Ovary (tissue), 9 donors: ENCODE results near the gene CDC20B. TPM values are rescaled to one million over a fixed set of nuclear protein-coding genes. Genes with fewer than 3 reads are reported as not detected.

Experiments used
- DNase-seq, 5 donors: peaks; one replicate each; pipeline ENCODE4 v3.0.0-alpha.2; 2019 to 2020
- H3K27ac ChIP-seq, 2 donors: fragments of 200-600 bp; one replicate each; pipeline versions ENCODE4 v1.5.1 to v1.8.0; 2019 to 2022
- H3K27me3 ChIP-seq: fragments of 200-600 bp; one replicate; pipeline ENCODE4 v1.8.0; 2022
- H3K36me3 ChIP-seq: fragments of 200-600 bp; sonication (generic); one replicate; pipeline ENCODE4 v1.5.1; 2019
- H3K4me1 ChIP-seq: one replicate; pipeline ENCODE4 v1.8.1; 2013; ENCODE audit warnings: mild to moderate bottlenecking, moderate library complexity; ENCODE audit not compliant: insufficient read depth
- H3K4me3 ChIP-seq: fragments of 200-600 bp; sonication (generic); one replicate; pipeline ENCODE4 v1.5.1; 2017
- H3K9me3 ChIP-seq, 2 donors: fragments of 200-600 bp in 1 of 2; sonication (generic) in 1 of 2; one replicate each; pipeline versions ENCODE4 v1.5.1 to v1.8.1; 2013 to 2019; ENCODE audit warnings: mild to moderate bottlenecking in 1 of 2, moderate library complexity in 1 of 2
- EP300 ChIP-seq: sonication (generic); formaldehyde crosslinking; IDR thresholded peaks from one replicate; pipeline ENCODE4 v1.6.1; 2017; ENCODE audit warnings: antibody characterized with exemption
- POLR2A ChIP-seq: fragments of 450-650 bp; IDR thresholded peaks from one replicate; pipeline ENCODE4 v1.6.1; 2017; ENCODE audit warnings: antibody characterized with exemption, mild to moderate bottlenecking, moderate library complexity
- WGBS, 3 donors: extraction: QIAGEN DNeasy Blood & Tissue Kit in 1 of 3; methylation state at CpG; one replicate each; pipeline versions ENCODE4 v1.1.5 to v1.1.7; 2013 to 2017; 5-methylcytosine and 5-hydroxymethylcytosine counted together
- intact Hi-C, 4 donors: fragments of 100-400 bp; cut with DNase I; formaldehyde crosslinking; loops; one replicate each; pipeline versions ENCODE4 v1.11.0 to v1.15.1; 2022 to 2023
- polyA plus RNA-seq, 2 donors: library from polyadenylated mRNA; stranded (reverse); fragments of 200-250 nt in 1 of 2; fragments of 350-450 nt in 1 of 2; fragmentation: Illumina TruSeq in 1 of 2; extraction: RNeasy Lipid Tissue Mini Kit (QIAGEN cat#74804) in 1 of 2; gene quantifications; one replicate each; pipeline ENCODE4 v1.2.3, GENCODE V29; 2013 to 2014
- total RNA-seq, 7 donors: library from RNA; depleted of rRNA in 2 of 7; stranded (reverse); fragments of >200 nt in 2 of 7; fragmentation: NEBNext Ultra II Directional in 3 of 7; extraction: Animal tissue kit (Norgen Biotek cat#: 25700) in 3 of 7; gene quantifications; one replicate each; pipeline versions ENCODE4 v1.1.0 to v1.2.4, GENCODE V29; 2016 to 2023
- TF ChIP-seq, protein P1 (sequence below), 3 donors: fragments of 450-650 bp in 2 of 3; fragments of 200-600 bp in 1 of 3; IDR thresholded peaks; one replicate each; pipeline versions ENCODE4 v1.5.1 to v1.8.0; 2016 to 2022; ENCODE audit warnings: antibody characterized with exemption in 3 of 3, mild to moderate bottlenecking in 1 of 3
- donor health status: DM: no; HTN: no; CAD: no; lungs with moderate emphysema.
- donor health status: DM: no; HTN: no; CAD: no.
- donor health status: Bipolar disorder and iron deficiency.
- donor health status: DM: yes; HTN: yes; CAD: no.
- donor health status: DM: no; HTN: no; CAD: no.
- donor health status: DM: yes; HTN: yes; CAD: no.

Gene CDC20B
- total and polyA plus RNA-seq, 9 donors: 0.12 to 10.7 (median 0.24) TPM; not detected in 4

DNA sequence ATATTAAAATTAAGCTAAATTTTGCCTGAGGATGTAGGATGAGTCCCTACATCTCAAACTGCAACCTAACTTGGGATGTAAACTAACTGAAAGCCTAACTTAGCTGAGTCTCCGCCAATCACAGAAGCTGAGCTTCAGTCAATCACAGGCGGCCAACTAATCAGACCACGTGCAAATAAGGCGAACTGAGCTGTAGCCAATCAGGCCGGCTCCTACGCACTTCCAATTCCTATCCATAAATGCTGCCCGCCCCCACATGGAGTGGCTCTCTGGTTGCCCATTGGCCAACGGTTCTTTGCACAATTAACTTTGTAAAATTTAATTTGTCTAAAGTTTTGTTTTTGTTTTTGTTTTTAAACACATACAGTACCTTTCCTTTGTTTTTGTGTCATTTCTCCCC, 26.9 kb downstream of the CDC20B start:
- Histone ChIP-seq H3K4me1 (no peaks in the 10 kb centered on the region), H3K9me3 (no peaks in the 10 kb centered on the region), H3K27me3 (no peaks in the 10 kb centered on the region), H3K4me3 (no peak overlapping the region), H3K36me3 (no peaks in the 10 kb centered on the region), H3K27ac (no peak overlapping the region)
- no peak for DNase-seq
- WGBS, 3 donors: 58 to 74% (median 64%) methylated on average over 8 of the region's 8 CpGs
- TF ChIP-seq EP300 (no peak), POLR2A (no peak)
- TF ChIP-seq, protein P1, sequence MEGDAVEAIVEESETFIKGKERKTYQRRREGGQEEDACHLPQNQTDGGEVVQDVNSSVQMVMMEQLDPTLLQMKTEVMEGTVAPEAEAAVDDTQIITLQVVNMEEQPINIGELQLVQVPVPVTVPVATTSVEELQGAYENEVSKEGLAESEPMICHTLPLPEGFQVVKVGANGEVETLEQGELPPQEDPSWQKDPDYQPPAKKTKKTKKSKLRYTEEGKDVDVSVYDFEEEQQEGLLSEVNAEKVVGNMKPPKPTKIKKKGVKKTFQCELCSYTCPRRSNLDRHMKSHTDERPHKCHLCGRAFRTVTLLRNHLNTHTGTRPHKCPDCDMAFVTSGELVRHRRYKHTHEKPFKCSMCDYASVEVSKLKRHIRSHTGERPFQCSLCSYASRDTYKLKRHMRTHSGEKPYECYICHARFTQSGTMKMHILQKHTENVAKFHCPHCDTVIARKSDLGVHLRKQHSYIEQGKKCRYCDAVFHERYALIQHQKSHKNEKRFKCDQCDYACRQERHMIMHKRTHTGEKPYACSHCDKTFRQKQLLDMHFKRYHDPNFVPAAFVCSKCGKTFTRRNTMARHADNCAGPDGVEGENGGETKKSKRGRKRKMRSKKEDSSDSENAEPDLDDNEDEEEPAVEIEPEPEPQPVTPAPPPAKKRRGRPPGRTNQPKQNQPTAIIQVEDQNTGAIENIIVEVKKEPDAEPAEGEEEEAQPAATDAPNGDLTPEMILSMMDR (IDR thresholded peaks at IDR 0.05): no peak
- intact Hi-C loops: loop anchor here in 1 of 4 donors (10.0 kb wide), 1 partner anchor 241 kb away; no protein-coding TSS in a partner anchor

DNA sequence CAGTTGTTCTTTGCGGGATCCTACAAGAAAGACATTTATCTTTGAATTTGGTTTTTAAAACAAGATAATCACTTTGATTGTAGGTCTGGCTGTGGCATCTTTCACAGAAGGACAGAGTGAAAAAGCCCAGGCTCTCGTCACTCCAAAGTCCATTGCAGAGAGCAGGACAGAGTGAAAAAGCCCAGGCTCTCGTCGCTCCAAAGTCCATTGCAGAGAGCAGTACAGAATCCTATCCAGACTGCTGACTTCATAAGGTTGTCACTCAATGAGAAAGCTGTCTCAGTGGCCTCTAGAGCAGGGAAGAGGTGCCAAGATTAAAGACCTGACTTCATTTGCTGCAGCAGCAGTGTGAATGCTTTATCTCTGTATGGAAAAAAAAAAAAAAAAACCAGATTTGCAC, 29.4 kb downstream of the CDC20B start:
- intact Hi-C loops: loop anchor here in 1 of 4 donors (10.0 kb wide), 1 partner anchor 239 kb away; no protein-coding TSS in a partner anchor
- TF ChIP-seq POLR2A: no peak
- WGBS, 3 donors: 53 to 61% (median 59%) methylated on average over 4 of the region's 4 CpGs

DNA sequence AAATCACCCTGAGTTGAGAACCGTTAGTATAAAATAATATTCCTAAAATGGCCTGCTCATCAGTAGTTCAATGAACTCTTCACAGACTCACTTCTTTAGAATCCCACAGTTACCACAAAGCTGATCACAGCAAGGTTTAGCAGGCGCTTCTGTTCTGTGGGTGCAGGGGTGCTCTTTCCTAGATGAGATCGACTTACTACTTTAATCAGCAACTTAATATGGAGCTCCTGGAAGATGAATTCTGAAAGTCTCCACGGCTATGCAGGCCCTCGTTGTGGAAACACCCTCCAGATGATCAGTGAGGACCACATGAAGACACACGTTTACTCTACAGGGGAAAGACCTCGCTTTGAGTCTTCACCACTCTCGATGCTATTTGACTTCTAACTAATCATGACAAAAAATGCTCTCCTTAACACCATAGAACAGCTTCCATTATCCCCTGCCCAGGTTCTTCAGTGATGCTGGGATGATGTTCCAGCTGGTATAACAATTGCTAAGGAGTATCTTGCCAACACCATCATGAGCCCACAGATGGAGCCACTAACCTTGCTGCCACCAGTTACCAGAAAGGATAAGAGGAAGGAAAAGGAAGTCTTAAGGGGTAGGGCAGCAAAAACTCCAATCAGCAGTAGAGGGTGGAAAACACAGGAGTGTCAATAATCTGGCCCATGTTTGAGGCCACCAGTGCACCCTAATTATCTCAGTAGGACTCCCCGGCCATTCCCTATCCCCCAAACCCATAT, 30.9 kb downstream of the CDC20B start:
- WGBS, 3 donors: 90 to 94% (median 92%) methylated on average over 9 of the region's 9 CpGs
- H3K4me3 ChIP-seq: no peak overlapping the region
- no peaks in the 10 kb centered on the region for H3K27me3 ChIP-seq
- no peaks in the 10 kb centered on the region for H3K36me3 ChIP-seq
- DNase-seq: no peak
- H3K27ac ChIP-seq: no peak overlapping the region
- intact Hi-C loops: loop anchor here in 1 of 4 donors (10.0 kb wide), 1 partner anchor 237 kb away; no protein-coding TSS in a partner anchor
- H3K9me3 ChIP-seq: no peaks in the 10 kb centered on the region
- TF ChIP-seq, protein P1 (IDR thresholded peaks at IDR 0.05): no peak
- no peak for TF ChIP-seq EP300
- no peak for TF ChIP-seq POLR2A
- H3K4me1 ChIP-seq: no peaks in the 10 kb centered on the region

More for the DNA sequence above, 29.4 kb downstream of the CDC20B start:
- no peaks in the 10 kb centered on the region for H3K27me3 ChIP-seq
- no peak overlapping the region for H3K4me3 ChIP-seq
- no peak overlapping the region for H3K27ac ChIP-seq
- no peaks in the 10 kb centered on the region for H3K9me3 ChIP-seq
- no peaks in the 10 kb centered on the region for H3K4me1 ChIP-seq
- DNase-seq: no peak
- H3K36me3 ChIP-seq: no peaks in the 10 kb centered on the region

DNA sequence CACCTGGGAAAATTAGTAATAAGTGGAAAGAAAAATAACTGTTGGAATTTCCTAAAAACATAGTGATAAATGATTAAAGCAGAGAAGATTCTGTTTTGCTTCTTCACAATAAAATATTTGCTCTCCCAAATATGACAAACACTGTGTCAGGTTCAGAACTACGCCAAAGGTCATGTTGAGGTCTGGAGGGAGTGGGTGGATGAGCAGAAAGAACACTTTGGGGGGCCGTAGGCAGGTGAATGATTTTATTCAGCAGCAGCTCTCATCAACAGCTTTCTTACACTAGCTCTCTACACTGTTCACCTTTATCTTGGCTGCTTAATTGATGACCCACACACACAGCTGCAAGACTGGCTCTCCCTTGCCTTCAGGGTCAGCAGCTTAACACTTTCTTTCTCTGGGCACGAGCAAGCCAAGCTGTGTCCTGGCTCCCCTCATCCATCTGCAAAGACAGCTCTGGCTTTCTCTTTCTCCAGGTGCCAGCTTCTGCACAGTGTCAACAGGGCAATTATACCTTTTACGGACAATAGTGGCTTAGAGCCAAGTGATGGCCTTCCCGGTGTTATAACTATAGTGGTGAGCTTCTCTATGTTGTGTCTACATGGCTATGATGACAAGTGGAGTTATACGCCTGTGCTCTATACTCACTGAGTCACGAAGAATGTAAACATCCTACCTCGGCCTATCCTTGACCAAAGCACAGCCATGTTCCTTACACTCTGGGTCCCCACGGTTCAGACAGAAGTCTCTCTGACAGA, 31.9 kb downstream of the CDC20B start:
- intact Hi-C loops: loop anchor here in 1 of 4 donors (10.0 kb wide), 1 partner anchor 236 kb away; no protein-coding TSS in a partner anchor
- no peaks in the 10 kb centered on the region for H3K27me3 ChIP-seq
- 39 to 56% (median 41%) methylated on average over 9 of the region's 9 CpGs for WGBS, 3 donors
- H3K9me3 ChIP-seq: no peaks in the 10 kb centered on the region
- H3K36me3 ChIP-seq: no peaks in the 10 kb centered on the region
- no peak for DNase-seq
- no peaks in the 10 kb centered on the region for H3K4me1 ChIP-seq
- TF ChIP-seq POLR2A (no peak), EP300 (no peak)
- TF ChIP-seq, protein P1 (IDR thresholded peaks at IDR 0.05): no peak
- H3K27ac ChIP-seq: no peak overlapping the region
- no peak overlapping the region for H3K4me3 ChIP-seq
